WERI-Rb-1 (cell line): Measurements from ENCODE around the gene ABCC4.
"Not testable (repeated sequence)": the region's sequence is repeated elsewhere in the genome, so short reads cannot be mapped to it uniquely, and the experiment has no call there.

Source experiments
- DNase-seq: peaks from one replicate; pipeline ENCODE4 v3.0.0-alpha.2; 2020
- H3K27ac ChIP-seq: fragments of 250-450 bp; sonication (Bioruptor Pico); 2 replicates; pipeline ENCODE4 v1.5.1; 2020; ENCODE audit warnings: mild to moderate bottlenecking, moderate library complexity
- H3K27me3 ChIP-seq: fragments of 250-450 bp; sonication (Bioruptor Pico); 2 replicates; pipeline ENCODE4 v1.5.1; 2021; ENCODE audit warnings: mild to moderate bottlenecking, low read depth, moderate library complexity; ENCODE audit not compliant: insufficient read depth, severe bottlenecking
- H3K36me3 ChIP-seq: fragments of 250-450 bp; sonication (Bioruptor Pico); 2 replicates; pipeline ENCODE4 v1.5.1; 2020; ENCODE audit warnings: mild to moderate bottlenecking, moderate library complexity
- H3K4me3 ChIP-seq: 2 replicates; pipeline ENCODE4 v1.5.1; 2011; ENCODE audit warnings: low read depth, mild to moderate bottlenecking, control low read depth, low read length
- H3K9me3 ChIP-seq: fragments of 250-450 bp; sonication (Bioruptor Pico); 2 replicates; pipeline ENCODE4 v1.5.1; 2021; ENCODE audit warnings: mild to moderate bottlenecking, moderate library complexity; ENCODE audit not compliant: severe bottlenecking
- TF ChIP-seq, protein P1 (sequence below): IDR thresholded peaks from 2 replicates; pipeline ENCODE4 v1.5.1; 2011; ENCODE audit warnings: low read depth, mild to moderate bottlenecking, control low read depth, inconsistent platforms, low read length

The ABCC4 gene

DNA sequence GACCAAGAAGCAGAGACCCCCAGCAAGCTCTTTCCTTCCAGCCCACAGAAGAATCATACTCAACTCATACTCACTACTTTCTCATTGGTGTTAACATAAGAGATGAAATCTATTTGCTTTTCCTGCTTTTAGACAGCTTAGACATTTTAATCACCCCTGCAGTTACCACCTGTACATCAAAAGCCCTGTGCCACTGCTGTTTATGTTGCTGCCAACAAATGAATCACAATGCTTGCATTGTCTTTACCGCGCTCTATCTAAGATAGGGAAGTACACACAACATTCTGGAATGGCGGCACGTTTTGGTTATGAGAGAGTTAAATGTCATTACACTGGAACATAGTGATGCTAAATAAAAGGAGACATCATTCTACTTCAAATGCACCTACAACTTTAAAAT is 95.1 kb downstream of the ABCC4 start:
- DNase-seq, result no peak
- H3K27me3 ChIP-seq, result no peaks in the 10 kb centered on the region
- H3K9me3 ChIP-seq, result no peaks in the 10 kb centered on the region
- no peak overlapping the region for H3K4me3 ChIP-seq
- no peak overlapping the region for H3K27ac ChIP-seq
- H3K36me3 ChIP-seq, result peaks cover 20% of the 10 kb centered on the region
- TF ChIP-seq, protein P1, sequence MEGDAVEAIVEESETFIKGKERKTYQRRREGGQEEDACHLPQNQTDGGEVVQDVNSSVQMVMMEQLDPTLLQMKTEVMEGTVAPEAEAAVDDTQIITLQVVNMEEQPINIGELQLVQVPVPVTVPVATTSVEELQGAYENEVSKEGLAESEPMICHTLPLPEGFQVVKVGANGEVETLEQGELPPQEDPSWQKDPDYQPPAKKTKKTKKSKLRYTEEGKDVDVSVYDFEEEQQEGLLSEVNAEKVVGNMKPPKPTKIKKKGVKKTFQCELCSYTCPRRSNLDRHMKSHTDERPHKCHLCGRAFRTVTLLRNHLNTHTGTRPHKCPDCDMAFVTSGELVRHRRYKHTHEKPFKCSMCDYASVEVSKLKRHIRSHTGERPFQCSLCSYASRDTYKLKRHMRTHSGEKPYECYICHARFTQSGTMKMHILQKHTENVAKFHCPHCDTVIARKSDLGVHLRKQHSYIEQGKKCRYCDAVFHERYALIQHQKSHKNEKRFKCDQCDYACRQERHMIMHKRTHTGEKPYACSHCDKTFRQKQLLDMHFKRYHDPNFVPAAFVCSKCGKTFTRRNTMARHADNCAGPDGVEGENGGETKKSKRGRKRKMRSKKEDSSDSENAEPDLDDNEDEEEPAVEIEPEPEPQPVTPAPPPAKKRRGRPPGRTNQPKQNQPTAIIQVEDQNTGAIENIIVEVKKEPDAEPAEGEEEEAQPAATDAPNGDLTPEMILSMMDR, result no peak

DNA sequence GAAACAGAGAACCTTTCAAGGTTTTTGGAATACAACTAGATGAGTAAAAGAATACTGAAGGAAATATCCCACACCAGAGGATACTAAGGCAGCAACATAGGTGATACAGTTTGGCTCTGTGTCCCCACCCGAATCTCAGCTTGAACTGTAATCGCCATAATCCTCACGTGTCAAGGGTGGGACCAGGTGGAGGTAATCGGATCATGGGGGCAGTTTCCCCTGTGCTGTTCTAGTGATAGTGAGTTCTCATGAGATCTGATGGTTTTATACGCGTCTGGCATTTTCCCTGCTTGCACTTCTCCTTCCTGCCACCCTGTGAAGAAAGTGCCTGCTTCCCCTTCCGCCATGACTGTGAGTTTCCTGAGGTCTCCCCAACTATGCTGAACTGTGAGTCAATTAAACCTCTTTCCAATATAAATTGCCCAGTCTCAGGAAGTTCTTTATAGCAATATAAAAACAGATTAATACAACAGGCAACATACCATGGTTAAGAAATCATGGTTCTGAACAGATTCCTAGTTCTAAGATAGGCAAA is 97.0 kb downstream of the ABCC4 start:
- H3K36me3 ChIP-seq, result peaks cover 17% of the 10 kb centered on the region
- no peak overlapping the region for H3K4me3 ChIP-seq
- no peaks in the 10 kb centered on the region for H3K9me3 ChIP-seq
- TF ChIP-seq, protein P1, result no peak
- DNase-seq, result peak; percentile 91
- H3K27me3 ChIP-seq, result no peaks in the 10 kb centered on the region
- peak overlapping the region; percentile 64 for H3K27ac ChIP-seq

DNA sequence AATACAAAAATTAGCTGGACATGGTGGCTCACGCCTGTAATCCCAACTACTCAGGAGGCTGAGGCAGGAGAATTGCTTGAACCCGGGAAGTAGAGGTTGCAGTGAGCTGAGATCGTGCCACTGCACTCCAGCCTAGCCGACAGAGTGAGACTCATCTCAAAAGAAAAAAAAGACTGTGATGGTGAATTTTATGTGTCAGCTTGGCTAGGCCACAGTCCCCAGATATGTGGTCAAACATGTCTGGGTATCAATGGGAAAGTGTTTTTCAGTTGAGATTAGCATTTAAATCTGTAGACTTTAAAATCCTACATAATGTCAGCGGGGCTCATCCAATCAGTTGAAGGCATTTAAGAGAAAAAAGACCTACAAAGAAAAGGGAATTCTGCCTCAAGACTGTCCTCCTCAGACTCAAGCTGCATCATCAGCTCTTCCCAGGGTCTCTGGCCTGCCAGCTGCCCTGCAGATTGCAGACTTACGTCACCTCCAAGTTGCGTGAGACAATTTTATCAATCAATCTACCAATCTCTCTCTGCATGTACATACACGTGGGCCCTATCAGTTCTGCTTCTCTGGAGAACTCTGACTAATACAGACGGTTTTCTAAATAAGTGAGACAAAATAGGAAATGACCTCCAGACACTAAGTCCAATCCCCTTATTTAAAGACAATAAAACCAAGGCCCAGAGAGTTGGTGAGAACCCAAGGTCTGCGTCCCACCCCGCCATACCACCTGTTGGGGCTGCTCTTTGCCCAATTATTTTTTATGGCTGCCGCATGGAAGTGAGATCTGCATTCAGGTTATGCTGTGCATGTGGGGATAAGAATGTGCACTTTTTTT is 99.2 kb downstream of the ABCC4 start:
- TF ChIP-seq, protein P1, result no peak
- Histone ChIP-seq H3K9me3 (peaks cover 4% of the 10 kb centered on the region), H3K36me3 (peaks cover 10% of the 10 kb centered on the region), H3K27me3 (no peaks in the 10 kb centered on the region), H3K27ac (no peak overlapping the region), H3K4me3 (no peak overlapping the region)
- no peak for DNase-seq

DNA sequence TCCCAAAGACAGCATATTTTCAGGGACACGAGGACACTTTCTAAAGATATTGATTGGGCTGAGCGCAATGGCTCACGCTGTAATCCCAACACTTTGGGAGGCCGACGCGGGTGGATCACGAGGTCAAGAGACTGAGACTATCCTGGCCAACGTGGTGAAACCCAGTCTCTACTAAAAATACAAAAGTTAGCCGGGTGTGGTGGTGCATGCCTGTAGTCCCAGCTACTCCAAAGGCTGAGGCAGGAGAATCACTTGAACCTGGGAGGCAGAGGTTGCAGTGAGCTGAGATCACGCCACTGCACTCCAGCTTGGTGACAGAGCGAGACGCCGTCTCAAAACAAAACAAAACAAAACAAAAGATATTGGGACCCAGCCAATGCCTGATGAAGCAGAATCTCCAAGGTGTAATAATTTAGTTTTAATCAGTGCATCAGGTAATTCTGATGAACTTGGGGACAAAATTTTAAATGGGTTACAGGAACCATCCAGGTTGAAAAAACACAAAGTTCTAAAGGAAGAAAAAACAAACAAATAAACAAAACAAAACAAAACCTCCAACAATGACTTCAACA is 100.8 kb downstream of the ABCC4 start:
- H3K4me3 ChIP-seq, H3K27me3 ChIP-seq, DNase-seq, H3K27ac ChIP-seq, H3K9me3 ChIP-seq, H3K36me3 ChIP-seq: not testable (repeated sequence)

DNA sequence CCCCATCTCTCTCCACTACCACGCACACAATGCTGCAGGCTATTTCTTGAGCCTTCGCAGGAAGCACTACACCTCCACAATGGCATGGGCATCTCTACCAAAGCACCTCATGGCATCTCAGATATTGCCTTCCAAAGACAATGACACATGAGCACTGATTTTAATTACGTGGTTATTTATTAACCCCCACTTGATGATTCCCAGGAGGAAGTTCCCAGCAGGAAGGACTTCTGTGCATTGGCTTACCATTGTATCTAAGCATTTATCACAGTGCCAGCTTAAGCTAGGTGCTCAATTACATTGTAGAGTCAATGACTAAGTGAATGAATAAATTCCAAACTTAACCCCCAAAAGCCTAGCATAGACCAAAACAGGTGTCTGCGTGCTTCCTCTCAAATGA is 101.4 kb downstream of the ABCC4 start:
- H3K27ac ChIP-seq, result no peak overlapping the region
- DNase-seq, result no peak
- H3K4me3 ChIP-seq, result no peak overlapping the region
- peaks cover 4% of the 10 kb centered on the region for H3K9me3 ChIP-seq
- TF ChIP-seq, protein P1, result no peak
- H3K36me3 ChIP-seq, result no peaks in the 10 kb centered on the region; the same call in 1 of the 2 replicates
- H3K27me3 ChIP-seq, result no peaks in the 10 kb centered on the region

DNA sequence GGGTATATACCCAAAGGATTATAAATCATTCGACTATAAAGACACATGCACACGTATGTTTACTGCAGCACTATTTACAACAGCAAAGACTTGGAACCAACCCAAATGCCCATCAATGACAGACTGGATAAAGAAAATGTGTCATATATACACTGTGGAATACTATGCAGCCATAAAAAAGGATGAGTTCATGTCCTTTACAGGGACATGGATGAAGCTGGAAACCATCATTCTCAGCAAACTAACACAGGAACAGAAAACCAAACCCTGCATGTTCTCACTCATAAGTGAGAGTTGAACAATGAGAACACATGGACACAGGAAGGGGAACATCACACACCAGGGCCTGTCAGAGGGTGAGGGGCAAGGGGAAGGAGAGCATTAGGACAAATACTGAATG is 102.6 kb downstream of the ABCC4 start:
- H3K36me3 ChIP-seq, H3K27ac ChIP-seq, DNase-seq, H3K27me3 ChIP-seq, H3K4me3 ChIP-seq, H3K9me3 ChIP-seq: not testable (repeated sequence)
